Activated CD8-positive, alpha-beta memory T cell treated with anti-CD3 and anti-CD28 coated beads, Interleukin-2, amount 50 U/mL, for 48 hours (primary cell): ENCODE measurements around the gene PLA2G4C.
A peak's percentile ranks its signal among the peaks of the same experiment; 100 is the strongest.

Experiments
- DNase-seq: peaks from one replicate; pipeline ENCODE4 v3.0.0-alpha.2; 2020

The PLA2G4C gene, protein sequence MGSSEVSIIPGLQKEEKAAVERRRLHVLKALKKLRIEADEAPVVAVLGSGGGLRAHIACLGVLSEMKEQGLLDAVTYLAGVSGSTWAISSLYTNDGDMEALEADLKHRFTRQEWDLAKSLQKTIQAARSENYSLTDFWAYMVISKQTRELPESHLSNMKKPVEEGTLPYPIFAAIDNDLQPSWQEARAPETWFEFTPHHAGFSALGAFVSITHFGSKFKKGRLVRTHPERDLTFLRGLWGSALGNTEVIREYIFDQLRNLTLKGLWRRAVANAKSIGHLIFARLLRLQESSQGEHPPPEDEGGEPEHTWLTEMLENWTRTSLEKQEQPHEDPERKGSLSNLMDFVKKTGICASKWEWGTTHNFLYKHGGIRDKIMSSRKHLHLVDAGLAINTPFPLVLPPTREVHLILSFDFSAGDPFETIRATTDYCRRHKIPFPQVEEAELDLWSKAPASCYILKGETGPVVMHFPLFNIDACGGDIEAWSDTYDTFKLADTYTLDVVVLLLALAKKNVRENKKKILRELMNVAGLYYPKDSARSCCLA

DNA sequence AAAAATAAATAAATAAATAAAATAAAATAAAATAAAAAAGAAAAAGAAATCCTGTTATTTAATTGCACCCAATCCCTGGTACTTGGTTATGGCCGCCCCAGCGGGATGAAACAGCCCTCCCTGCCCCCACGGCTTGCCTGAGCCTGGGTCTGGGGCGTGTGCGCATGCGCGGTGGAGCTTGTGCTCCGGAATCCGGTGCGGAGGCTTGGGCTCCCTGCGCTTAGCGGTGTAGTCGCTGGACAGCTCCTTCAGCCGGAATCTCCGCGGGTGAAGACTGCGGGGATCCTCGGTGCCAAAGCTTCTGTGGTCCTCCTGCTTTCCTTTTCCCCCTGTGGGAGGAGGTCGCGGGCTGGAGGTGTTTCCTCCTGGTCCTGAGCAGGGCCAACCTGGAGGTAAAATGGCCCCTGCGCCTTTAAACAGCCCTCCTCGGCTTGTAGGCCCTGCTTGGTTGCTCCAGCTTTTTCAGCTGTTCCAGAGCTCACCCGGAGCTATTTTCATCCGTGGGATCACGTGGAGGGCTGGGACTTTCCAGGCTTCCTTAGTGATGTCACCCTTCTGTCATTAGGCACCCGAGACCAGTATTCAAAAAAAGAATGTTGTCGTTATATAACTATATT is at the start of gene PLA2G4C:
TSS of gene PLA2G4C (minus strand) at position 468 of the 617 bp plus-strand sequence. CDS start 4,288 bp downstream, outside the sequence.
- peak; percentile 96 for DNase-seq

- DNase-seq, result no peak
Measured at GRCh38 chr19:48158210-48158790, 47.7 kb upstream of the PLA2G4C start.

- DNase-seq, result no peak
Measured at GRCh38 chr19:48154003-48154402, 43.4 kb upstream of the PLA2G4C start.

DNA sequence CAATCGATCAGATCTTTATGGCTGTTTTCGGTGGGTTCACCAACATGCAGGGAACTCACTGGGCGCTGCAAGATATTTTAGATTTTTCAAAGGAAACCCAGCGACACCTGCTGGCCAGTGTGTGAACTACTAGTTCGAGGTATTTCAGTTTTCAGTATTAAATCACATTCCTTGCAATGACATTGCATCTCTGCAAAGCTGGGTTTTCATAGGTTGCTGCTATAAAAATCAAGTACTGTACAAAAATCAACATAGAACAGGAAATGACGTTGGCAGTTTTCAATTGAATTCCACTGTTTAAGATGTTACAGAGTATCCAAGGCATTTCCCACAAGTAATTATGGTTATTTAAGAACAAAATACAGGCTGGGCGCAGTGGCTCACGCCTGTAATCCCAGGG is 41.9 kb upstream of the PLA2G4C start:
- DNase-seq, result peak; percentile 84

DNA sequence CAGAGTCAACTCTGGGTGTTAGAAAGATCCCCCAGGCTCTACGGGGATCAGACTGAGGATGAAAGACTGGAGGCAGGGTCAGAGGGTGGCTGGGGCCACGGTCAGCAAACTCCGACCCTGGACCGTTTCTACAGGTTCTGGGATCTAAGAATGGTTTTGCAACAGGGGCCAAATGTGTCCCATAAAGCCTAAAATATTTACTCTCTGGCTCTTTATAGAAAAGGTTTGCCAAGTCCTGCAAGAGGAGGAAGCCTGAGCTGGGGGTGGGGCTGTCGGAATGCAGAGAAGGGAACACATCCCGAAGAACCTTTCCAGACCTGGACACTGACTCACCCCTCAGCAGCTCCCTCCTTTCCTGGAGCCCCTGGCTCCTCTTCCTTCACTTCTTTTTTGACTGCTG is 38.8 kb upstream of the PLA2G4C start:
- no peak for DNase-seq

DNA sequence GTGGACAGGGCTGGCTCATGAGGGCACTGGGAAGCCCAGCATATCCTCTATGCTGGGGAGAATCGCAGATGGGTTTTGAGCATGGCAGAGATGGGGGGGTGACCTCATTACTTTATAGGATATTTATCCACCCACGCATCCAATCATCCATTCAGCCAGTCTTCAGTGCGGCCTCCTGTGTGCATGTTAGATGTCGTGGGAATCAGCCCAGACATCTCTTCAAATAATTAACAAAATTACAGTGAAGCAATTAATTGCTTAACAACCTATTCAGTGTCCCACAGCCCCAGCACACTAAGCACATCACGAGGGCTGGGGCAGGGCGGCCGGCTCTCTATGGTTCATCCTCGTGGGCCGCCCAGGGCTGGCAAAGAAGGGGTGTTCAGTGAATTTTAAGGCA is 38.0 kb upstream of the PLA2G4C start:
- DNase-seq, result no peak

- DNase-seq, result no peak
Measured at GRCh38 chr19:48147597-48148175, 37.1 kb upstream of the PLA2G4C start.

GRCh38 chr19:48139053-48139452 is 28.4 kb upstream of the PLA2G4C start:
- DNase-seq, result no peak

DNA sequence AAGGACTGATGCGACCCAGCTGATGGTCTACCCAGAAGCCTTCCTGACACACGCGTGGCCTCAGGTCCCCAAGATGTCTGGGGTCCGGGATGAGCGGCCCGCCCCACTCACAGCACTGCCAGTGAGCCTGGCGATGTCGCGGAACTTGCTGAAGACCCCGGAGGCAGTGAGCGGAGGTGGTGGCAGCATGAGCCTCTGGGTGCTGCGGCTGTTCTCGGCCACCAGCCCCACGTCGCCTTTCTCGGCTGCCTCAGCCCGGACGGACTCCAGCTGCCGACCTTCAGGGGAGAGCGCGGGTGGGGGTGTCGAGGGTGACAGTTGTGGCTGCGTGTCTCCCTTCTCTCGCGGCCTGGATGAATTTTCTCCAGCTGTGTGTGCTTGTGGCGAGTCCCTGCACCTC is 26.8 kb upstream of the PLA2G4C start:
- no peak for DNase-seq

- DNase-seq, result no peak
Measured at GRCh38 chr19:48136547-48136946, 25.9 kb upstream of the PLA2G4C start.

DNA sequence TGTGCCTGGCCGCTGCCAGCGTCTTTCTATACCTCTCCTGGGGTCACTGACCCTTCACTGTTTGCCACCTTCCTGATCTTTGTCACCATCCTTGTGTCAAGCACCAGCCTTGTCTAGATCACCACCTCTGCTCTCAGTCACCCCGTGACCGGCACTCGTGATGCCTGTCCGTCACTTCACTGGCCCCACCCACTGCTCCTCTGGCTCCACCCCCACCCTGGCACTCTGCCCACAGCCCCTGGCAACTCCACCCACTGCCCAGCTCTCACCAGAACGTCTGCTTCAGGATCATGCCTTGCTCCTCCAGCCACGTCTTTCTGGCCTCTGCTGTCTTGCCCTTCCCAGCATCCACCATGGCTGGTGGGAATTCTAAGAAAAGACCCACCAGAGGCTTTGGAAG is 24.8 kb upstream of the PLA2G4C start:
- DNase-seq, result no peak

DNA sequence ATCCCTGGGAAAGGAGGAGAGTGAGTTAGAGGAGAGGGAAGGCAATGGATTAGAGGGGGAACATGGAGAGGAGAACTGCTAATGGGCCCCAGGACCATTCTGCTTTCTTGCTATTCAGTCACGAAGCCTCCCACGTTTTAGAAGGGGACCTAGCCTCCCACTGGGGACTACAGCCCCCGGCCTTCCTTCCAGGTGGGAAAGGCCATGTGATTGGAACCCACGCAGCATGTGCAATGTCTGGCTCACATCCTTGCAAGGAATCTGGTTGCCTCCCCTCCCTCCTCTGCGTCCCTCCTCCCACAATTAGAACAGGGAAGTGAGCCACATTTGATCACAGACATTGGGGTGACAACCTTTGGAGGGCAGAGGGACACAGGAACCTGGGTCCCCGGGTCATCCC is 22.5 kb upstream of the PLA2G4C start:
- no peak for DNase-seq

GRCh38 chr19:48127561-48127960 is 16.9 kb upstream of the PLA2G4C start:
- DNase-seq, result no peak

DNA sequence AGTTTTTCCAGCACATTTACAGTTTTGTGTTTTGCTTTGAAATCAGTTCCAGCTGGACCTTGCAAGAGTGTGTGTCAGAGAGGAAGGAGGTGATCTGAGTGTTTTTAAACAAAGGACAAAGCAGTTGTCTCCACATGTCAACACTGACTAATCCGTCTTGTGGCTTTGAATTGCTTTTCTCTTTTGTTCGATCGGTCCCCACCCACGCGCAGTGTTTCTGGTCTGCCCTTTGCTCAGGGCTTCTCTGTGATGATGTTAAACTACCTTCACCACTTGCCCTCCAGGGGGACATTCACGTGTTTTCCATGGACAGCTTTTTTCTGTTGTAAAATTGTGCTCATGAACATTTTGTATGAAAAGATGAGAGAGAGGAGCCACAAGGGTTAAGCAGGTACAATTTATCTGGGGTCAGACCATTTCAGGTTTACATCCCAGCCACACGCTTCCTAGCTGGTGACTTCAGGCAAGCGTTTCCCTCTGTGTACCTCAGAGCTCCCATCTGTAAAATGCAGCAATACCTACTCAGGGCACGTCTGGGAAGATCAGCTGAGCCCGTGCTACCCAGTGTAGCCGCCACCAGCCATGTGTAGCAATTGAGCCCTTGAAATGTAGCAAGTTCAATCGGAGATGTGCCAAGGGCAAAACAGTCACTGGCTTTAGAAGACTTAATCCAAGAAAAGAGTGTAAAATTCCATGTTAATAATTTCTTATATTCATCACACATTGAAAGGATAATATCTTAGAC is 13.5 kb upstream of the PLA2G4C start:
- peak; percentile 67 for DNase-seq

GRCh38 chr19:48122421-48122820 is 11.8 kb upstream of the PLA2G4C start:
- DNase-seq, result no peak

- no peak for DNase-seq
Measured at GRCh38 chr19:48121909-48122371, 11.3 kb upstream of the PLA2G4C start.

DNA sequence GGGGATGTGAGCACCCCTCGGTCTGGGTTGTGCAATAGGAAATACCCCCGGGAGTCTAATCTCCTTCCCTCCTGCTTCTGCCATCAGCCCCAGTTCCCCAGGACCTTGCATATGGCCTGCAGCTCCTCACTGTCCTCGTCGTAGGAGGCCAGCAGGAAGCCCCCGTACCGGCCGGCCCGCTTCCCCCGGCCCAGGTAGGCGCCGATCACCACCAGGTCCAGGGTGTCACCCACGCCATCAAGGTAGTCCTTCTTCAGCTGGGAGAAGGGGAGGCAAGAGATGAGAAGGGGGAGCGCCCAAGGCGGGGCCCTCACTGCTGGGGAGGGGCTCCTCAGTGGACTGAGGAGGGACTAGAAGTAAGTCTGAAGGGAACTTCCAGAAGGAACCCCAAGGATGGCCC is 10.4 kb upstream of the PLA2G4C start:
- no peak for DNase-seq

- no peak for DNase-seq
Measured at GRCh38 chr19:48120505-48120904, 9.9 kb upstream of the PLA2G4C start.

- no peak for DNase-seq
Measured at GRCh38 chr19:48118131-48118517, 7.5 kb upstream of the PLA2G4C start.

- no peak for DNase-seq
Measured at GRCh38 chr19:48117515-48118130, 7.0 kb upstream of the PLA2G4C start.

DNA sequence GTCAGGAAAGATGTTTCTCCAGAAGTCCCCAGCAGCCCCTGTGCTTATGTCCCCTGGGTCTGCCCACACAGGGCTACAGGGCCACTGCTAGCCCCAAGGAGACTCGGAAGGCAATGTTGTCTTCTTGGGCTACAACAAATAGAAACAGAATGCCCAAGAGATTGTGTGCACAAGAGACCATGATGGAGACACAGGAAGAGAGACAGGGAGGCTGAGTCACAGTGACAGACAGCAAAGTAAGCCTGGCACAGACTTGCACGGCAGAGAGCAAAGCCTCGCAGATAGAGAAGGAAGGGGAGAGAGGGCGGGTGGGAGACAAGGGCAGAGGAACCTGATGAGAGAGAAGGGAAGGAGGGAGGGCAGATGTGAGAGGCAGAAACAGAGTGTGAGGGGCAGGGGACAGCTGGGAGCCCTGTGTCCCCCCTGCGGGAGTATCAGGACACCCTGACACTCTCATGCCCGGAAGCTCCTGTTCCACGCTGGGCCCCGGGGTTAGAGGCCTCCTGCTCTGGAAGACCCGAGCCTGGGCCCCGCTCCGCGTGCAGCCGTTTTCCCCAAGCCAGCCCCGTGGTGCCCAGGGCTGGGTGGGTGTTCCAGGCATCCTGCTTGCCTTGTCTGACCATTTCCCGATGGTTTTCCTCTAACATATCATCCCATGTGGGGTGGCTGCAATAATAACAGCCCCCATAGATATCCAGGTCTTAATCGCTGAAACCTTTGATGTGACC is 2.7 kb upstream of the PLA2G4C start:
- no peak for DNase-seq

GRCh38 chr19:48111280-48111679 is 663 bp upstream of the PLA2G4C start:
- DNase-seq, result no peak
